Cardiac muscle cell (in vitro differentiated cells and primary cell): ENCODE results near the gene MICAL2. TPM values are rescaled to one million over a fixed set of nuclear protein-coding genes. Genes with fewer than 3 reads are reported as not detected.
A peak's percentile ranks its signal among the peaks of the same experiment; 100 is the strongest.

Experiments
- DNase-seq, 2 donors: peaks; one replicate each; pipeline versions ENCODE4 v3.0.0 to v3.0.0-alpha.2; 2010 to 2017; ENCODE audit warnings: low read depth in 1 of 2, low spot score in 1 of 2
- H3K27ac ChIP-seq: fragments of 200-600 bp; sonication (generic); 2 replicates; pipeline ENCODE4 v1.5.1; 2016
- H3K27me3 ChIP-seq: fragments of 200-600 bp; sonication (generic); 2 replicates; pipeline ENCODE4 v1.6.0; 2016; ENCODE audit warnings: control low read depth
- H3K36me3 ChIP-seq: fragments of 200-600 bp; sonication (generic); 2 replicates; pipeline ENCODE4 v1.5.1; 2016; ENCODE audit warnings: control low read depth
- H3K4me1 ChIP-seq: fragments of 200-600 bp; sonication (generic); 2 replicates; pipeline ENCODE4 v1.8.1; 2017; ENCODE audit warnings: low read depth, mild to moderate bottlenecking, mixed run types
- H3K4me3 ChIP-seq: fragments of 200-600 bp; sonication (generic); 2 replicates; pipeline ENCODE4 v1.5.1; 2016; ENCODE audit warnings: mild to moderate bottlenecking
- H3K9me3 ChIP-seq: fragments of 200-600 bp; sonication (generic); 2 replicates; pipeline ENCODE4 v1.5.1; 2017; ENCODE audit warnings: low read depth, mild to moderate bottlenecking, control low read depth
- polyA plus RNA-seq: library from polyadenylated mRNA; unstranded; fragments of >200 nt; fragmentation: Nextera tagmentation; extraction: Ambion mirVana; gene quantifications from 2 replicates; pipeline ENCODE4 v1.2.1, GENCODE V29; 2016
- total RNA-seq: library from RNA; depleted of rRNA; stranded (reverse); fragments of >200 nt; gene quantifications from 2 replicates; pipeline ENCODE4 v1.2.3, GENCODE V29; 2016
- TF ChIP-seq, protein P1 (sequence below): IDR thresholded peaks from 2 replicates; pipeline ENCODE4 v1.5.1; 2012; ENCODE audit warnings: low read depth, mild to moderate bottlenecking, low read length

MICAL2 gene
- total and polyA plus RNA-seq, 2 experiments from 2014 or later: 153 to 178 TPM

DNA sequence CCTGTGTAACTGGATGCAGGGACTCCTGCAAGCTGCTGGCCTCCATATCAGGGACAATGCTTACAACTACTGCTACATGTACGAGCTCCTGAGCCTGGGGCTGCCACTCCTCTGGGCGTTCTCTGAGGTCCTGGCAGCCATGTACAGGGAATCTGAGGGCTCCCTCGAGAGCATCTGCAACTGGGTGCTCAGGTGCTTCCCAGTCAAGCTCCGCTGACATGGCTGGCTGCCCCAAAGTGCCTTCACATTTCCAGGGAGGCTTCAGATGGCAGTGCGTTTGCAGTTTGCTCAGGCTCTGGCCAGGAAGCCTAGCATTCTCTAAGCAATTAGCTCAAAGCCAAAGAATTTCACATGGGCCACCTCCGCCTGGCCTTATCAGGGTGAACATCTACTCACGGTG is 149.6 kb downstream of the MICAL2 start:
- DNase-seq: no peak
- H3K9me3 ChIP-seq: no peaks in the 10 kb centered on the region
- no peaks in the 10 kb centered on the region for H3K27me3 ChIP-seq
- H3K36me3 ChIP-seq: peaks cover 29% of the 10 kb centered on the region
- H3K4me3 ChIP-seq: no peak overlapping the region
- TF ChIP-seq, protein P1, sequence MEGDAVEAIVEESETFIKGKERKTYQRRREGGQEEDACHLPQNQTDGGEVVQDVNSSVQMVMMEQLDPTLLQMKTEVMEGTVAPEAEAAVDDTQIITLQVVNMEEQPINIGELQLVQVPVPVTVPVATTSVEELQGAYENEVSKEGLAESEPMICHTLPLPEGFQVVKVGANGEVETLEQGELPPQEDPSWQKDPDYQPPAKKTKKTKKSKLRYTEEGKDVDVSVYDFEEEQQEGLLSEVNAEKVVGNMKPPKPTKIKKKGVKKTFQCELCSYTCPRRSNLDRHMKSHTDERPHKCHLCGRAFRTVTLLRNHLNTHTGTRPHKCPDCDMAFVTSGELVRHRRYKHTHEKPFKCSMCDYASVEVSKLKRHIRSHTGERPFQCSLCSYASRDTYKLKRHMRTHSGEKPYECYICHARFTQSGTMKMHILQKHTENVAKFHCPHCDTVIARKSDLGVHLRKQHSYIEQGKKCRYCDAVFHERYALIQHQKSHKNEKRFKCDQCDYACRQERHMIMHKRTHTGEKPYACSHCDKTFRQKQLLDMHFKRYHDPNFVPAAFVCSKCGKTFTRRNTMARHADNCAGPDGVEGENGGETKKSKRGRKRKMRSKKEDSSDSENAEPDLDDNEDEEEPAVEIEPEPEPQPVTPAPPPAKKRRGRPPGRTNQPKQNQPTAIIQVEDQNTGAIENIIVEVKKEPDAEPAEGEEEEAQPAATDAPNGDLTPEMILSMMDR: no peak
- H3K4me1 ChIP-seq: peaks cover 18% of the 10 kb centered on the region
- H3K27ac ChIP-seq: peak overlapping the region; percentile 83

DNA sequence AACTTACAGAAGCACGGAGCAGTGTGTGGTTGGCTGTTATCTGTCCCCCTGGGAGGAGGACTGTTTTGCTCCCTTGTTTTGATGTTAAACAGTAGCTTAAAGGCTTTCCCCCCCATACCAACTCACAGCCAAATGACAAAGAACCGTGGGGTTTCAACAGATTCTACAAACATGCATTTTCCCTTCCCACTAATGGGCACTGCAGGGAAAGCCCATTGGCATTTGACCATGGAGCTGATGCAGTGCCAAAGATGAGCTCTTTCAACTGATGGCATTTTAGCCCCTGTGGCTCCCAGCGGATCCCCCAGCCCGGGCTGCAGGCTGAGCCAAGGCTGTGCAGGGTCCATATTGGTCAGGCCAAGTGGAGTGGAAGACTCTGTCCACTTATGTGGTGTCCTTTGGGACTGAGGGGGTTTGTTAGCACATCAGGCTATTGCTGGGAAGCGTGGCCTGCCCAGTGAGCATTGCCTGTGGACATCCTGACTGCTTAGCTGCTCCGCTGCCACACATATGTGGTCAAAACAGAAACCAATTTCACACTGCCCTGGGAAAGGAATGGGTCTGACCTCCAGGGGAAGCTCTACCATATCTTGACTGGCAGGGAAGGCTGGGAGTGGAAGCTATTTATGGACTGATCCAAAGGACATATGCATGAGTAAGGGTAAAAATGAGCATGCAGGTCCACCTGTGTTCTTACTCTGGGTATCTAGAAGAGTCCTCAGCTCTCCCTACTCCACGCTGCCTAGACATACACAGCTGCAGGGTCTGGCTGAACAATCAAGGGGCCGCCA is 150.5 kb downstream of the MICAL2 start:
- DNase-seq: no peak
- no peaks in the 10 kb centered on the region for H3K9me3 ChIP-seq
- peaks cover 18% of the 10 kb centered on the region for H3K4me1 ChIP-seq
- peak overlapping the region; percentile 83 for H3K27ac ChIP-seq
- H3K36me3 ChIP-seq: peaks cover 27% of the 10 kb centered on the region
- no peak overlapping the region for H3K4me3 ChIP-seq
- no peaks in the 10 kb centered on the region for H3K27me3 ChIP-seq
- TF ChIP-seq, protein P1: no peak

DNA sequence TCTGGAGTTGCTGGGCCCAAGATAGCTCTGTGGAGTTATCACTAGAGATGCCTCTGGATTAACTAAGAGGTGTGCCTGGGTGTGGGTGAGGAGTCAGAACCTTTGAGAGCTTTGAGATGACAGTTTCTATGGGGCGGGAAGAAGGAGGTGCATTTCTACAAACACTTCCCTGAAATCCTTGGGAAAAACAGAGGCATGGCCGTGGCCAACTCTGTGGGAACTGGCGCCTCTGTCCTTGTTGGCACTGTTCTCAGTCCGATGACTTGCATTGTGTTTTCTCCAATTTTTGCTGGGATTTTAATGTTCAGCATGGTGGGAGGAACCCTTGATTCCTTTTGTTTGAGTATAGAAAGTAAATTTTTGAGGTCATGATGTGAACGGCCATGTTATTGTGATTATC is 151.2 kb downstream of the MICAL2 start:
- no peaks in the 10 kb centered on the region for H3K27me3 ChIP-seq
- TF ChIP-seq, protein P1: no peak
- H3K36me3 ChIP-seq: peaks cover 22% of the 10 kb centered on the region
- peaks cover 18% of the 10 kb centered on the region for H3K4me1 ChIP-seq
- H3K4me3 ChIP-seq: no peak overlapping the region
- H3K9me3 ChIP-seq: no peaks in the 10 kb centered on the region
- no peak for DNase-seq
- peak overlapping the region; percentile 83 for H3K27ac ChIP-seq

DNA sequence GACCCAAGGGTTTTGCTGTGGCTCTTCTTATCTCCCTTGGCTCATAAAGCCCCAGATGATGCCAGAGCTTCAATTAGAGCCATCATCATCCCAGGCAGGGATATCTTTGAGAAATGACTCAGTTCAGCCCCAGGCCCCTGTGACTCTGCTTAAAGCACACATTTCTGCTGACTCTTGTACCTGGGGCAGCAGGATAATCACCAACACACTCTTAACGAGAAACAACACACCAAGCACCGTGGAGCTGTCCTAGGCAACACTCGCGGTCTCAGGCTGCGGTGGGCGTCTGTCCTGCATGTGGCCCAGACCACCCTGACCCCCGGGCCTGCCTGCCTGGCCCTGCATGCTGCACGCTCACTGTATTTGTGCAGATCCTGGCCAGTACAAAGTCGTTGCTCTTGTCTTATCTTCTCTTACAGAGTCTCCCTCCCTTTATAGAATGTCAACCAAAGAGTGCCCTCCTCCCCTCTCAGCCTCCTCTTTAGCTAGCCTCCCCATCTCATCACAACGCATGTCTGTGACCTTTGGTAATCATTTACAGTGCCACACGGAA is 152.8 kb downstream of the MICAL2 start:
- TF ChIP-seq, protein P1: no peak
- no peak overlapping the region for H3K4me3 ChIP-seq
- H3K4me1 ChIP-seq: peaks cover 16% of the 10 kb centered on the region
- H3K9me3 ChIP-seq: no peaks in the 10 kb centered on the region
- no peaks in the 10 kb centered on the region for H3K27me3 ChIP-seq
- no peak overlapping the region for H3K27ac ChIP-seq
- peaks cover 20% of the 10 kb centered on the region for H3K36me3 ChIP-seq
- peak in 1 of 2 donors; percentile 64 for DNase-seq

DNA sequence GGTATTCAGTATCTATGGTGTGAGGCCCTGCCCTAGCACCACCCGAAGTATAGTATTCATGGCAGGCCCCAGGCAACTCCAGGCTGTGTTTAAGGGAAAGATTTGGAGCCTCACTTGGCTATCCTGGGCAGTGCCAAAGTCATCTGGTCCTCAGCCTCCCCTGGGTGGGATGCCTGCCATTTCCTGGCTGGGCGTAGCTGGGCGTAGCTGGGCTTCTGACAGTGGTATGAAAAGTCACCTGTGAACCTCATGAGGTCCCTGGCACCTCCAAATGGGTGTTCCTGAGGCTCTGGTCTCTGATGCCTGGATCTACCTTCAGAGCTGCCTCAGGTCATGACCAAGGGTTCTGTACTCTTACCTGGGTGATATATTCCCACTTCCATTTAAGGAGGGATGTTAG is 154.0 kb downstream of the MICAL2 start:
- TF ChIP-seq, protein P1: no peak
- Histone ChIP-seq H3K4me3 (no peak overlapping the region), H3K27me3 (no peaks in the 10 kb centered on the region), H3K27ac (peak overlapping the region; percentile 23), H3K4me1 (peaks cover 15% of the 10 kb centered on the region), H3K9me3 (no peaks in the 10 kb centered on the region), H3K36me3 (peaks cover 14% of the 10 kb centered on the region)
- no peak for DNase-seq
